Prostate gland (tissue), 2 donors: Measurements from ENCODE around the gene OPTC. TPM values are rescaled to one million over a fixed set of nuclear protein-coding genes. Genes with fewer than 3 reads are reported as not detected.

Source experiments
- DNase-seq: peaks from one replicate; pipeline ENCODE4 v3.0.0-alpha.2; 2019; ENCODE audit warnings: low spot score
- H3K27ac ChIP-seq, 2 donors: fragments of 200-600 bp; sonication (generic); 2 replicates each; pipeline ENCODE4 v1.5.1; 2017 to 2019
- H3K27me3 ChIP-seq: fragments of 200-600 bp; sonication (generic); replicated peaks from 2 replicates; pipeline ENCODE4 v1.5.1; 2019; ENCODE audit not compliant: insufficient read depth
- H3K36me3 ChIP-seq, 2 donors: fragments of 200-600 bp; sonication (generic); 1 replicate in 1 of 2; 2 replicates in 1 of 2; pipeline versions ENCODE4 v1.5.1 to v1.8.1; 2017 to 2019
- H3K4me1 ChIP-seq: fragments of 200-600 bp; sonication (generic); replicated peaks from 2 replicates; pipeline ENCODE4 v1.5.1; 2019
- H3K4me3 ChIP-seq, 2 donors: fragments of 200-600 bp; sonication (generic); 2 replicates each; pipeline ENCODE4 v1.5.1; 2017 to 2019
- H3K9me3 ChIP-seq: fragments of 200-600 bp; sonication (generic); 2 replicates; pipeline ENCODE4 v1.5.1; 2017
- CTCF ChIP-seq, 4 experiments: fragments of 200-600 bp in 2 of 4; fragments of 450-650 bp in 2 of 4; sonication (generic) in 2 of 4; IDR thresholded peaks; 1 replicate in 3 of 4; 2 replicates in 1 of 4; pipeline ENCODE4 v1.5.1; 2016 to 2019; ENCODE audit warnings: antibody characterized with exemption in 4 of 4, mild to moderate bottlenecking in 2 of 4, moderate library complexity in 2 of 4
- POLR2A ChIP-seq: fragments of 450-650 bp; IDR thresholded peaks from one replicate; pipeline ENCODE4 v1.6.1; 2016; ENCODE audit warnings: antibody characterized with exemption, mild to moderate bottlenecking
- POLR2AphosphoS5 ChIP-seq: sonication (generic); formaldehyde crosslinking; IDR thresholded peaks from one replicate; pipeline ENCODE4 v1.6.1; 2017; ENCODE audit warnings: antibody characterized with exemption
- WGBS: methylation state at CpG from one replicate; pipeline ENCODE4 v1.1.5; 2018; 5-methylcytosine and 5-hydroxymethylcytosine counted together
- intact Hi-C: fragments of 100-400 bp; cut with DNase I; formaldehyde crosslinking; loops from one replicate; pipeline ENCODE4 v1.14.2; 2022
- total RNA-seq, 2 donors: library from RNA; depleted of rRNA; stranded (reverse); fragments of >200 nt; gene quantifications; one replicate each; pipeline ENCODE4 v1.1.0, GENCODE V29; 2016

The OPTC gene
- total RNA-seq, 2 donors from 2014 or later, result not detected

GRCh38 chr1:203539831-203540546, 46.0 kb downstream of the OPTC start:
- H3K27ac ChIP-seq, result no peak overlapping the region
- intact Hi-C loops, result no loop called here

DNA sequence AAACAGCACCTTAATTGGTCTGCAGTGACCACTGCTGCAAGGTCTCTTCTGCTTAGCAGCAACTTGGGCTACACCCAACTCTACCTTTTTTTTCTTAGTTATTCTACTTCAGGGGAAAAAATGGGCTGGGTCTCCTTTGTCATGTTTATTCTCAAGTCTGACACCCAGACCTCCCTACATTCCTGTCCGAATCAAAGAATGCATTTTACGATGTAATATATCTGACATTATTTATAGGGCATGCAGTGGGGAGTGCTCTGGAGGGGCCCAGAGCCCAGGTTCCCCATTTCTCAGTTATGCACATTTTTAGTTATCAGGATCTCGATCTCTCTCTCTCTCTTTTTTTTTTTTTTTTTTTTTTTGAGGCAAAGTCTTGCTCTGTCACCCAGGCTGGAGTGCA, 50.5 kb downstream of the OPTC start:
- no peaks in the 10 kb centered on the region for H3K4me1 ChIP-seq
- no peaks in the 10 kb centered on the region for H3K27me3 ChIP-seq
- H3K9me3 ChIP-seq, result no peaks in the 10 kb centered on the region
- H3K36me3 ChIP-seq, result no peaks in the 10 kb centered on the region
- H3K27ac ChIP-seq, result no peak overlapping the region
- intact Hi-C loops, result no loop called here
- no peak for DNase-seq
- H3K4me3 ChIP-seq, result no peak overlapping the region
- TF ChIP-seq POLR2AphosphoS5 (no peak), POLR2A (no peak), CTCF (IDR thresholded peaks at IDR 0.05) (no peak)
- 6% methylated on average over 3 of the region's 3 CpGs for WGBS

More at GRCh38 chr1:203539831-203540546, 46.0 kb downstream of the OPTC start:
- no peaks in the 10 kb centered on the region for H3K9me3 ChIP-seq
- no peaks in the 10 kb centered on the region for H3K27me3 ChIP-seq
- H3K36me3 ChIP-seq, result no peaks in the 10 kb centered on the region
- TF ChIP-seq POLR2A, result no peak
- no peak for TF ChIP-seq POLR2AphosphoS5
- TF ChIP-seq CTCF (IDR thresholded peaks at IDR 0.05), result no peak
- H3K4me3 ChIP-seq, result no peak overlapping the region
- WGBS, result 95% methylated on average over 5 of the region's 5 CpGs
- H3K4me1 ChIP-seq, result no peaks in the 10 kb centered on the region
- no peak for DNase-seq

DNA sequence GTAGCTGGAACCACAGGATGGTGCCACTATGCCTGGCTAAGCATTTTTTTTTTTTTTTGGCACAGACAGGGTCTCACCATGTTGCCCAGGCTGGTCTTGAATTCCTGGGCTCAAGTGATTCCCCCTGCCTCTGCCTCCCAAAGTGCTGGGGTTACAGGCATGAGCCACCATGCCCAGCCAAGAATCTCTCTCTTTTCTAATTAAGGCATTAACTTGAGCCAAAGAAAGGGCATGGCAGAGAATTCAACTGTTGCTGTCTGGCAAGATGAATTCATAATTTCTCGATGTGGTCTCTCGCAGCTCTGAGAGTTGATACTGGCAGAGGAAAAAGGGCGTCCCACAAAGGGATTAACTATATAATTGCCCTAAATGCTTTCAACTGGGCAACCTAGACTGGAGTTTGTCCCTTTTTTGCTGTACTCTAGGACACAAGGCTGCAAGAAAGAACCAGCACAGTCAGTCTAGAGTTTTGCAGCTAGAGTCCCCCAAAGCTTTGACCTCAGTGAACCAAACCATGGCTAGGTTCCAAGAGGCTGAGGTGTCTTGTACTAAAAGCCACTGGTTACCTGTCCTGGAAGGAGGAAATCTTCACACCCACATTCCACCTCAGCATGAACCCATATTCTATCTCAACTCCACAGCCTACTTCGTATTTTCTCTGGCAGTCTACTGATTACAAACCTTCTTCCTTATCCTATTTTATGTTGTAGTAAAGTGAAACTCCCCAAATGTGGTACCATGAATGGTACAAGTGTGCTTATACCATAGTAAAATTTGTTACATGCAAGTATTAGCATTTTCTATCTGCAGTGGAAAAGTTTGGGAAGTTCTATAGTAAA, 51.2 kb downstream of the OPTC start:
- Histone ChIP-seq H3K27ac (no peak overlapping the region), H3K4me1 (no peaks in the 10 kb centered on the region), H3K27me3 (no peaks in the 10 kb centered on the region), H3K36me3 (no peaks in the 10 kb centered on the region), H3K9me3 (no peaks in the 10 kb centered on the region), H3K4me3 (no peak overlapping the region)
- WGBS, result 31% methylated on average over 4 of the region's 4 CpGs
- intact Hi-C loops, result no loop called here
- TF ChIP-seq CTCF (IDR thresholded peaks at IDR 0.05) (no peak), POLR2AphosphoS5 (no peak), POLR2A (no peak)
- DNase-seq, result no peak

DNA sequence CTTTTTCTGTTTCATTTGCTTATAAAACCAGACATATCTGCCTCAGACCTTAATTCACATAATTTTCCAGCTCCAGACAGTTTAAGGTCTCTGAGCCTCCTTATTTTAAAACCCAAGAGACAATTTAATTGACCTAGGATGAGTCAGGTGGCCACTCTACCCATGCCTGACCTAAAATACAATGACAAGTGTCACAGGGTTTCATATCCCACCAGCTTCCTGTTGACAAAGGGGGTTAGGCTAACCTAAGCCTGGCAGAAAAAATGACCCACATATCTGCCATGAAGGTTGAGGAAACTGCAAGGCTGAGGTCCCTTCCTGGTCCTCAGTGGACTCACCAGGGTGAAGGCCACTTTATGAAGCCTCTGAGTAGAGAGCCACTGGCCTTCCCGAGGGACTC, 52.3 kb downstream of the OPTC start:
- H3K36me3 ChIP-seq, result no peaks in the 10 kb centered on the region
- no peaks in the 10 kb centered on the region for H3K4me1 ChIP-seq
- H3K4me3 ChIP-seq, result no peak overlapping the region
- H3K9me3 ChIP-seq, result no peaks in the 10 kb centered on the region
- H3K27me3 ChIP-seq, result no peaks in the 10 kb centered on the region
- no peak overlapping the region for H3K27ac ChIP-seq
- TF ChIP-seq POLR2A, result no peak
- no peak for TF ChIP-seq CTCF (IDR thresholded peaks at IDR 0.05)
- TF ChIP-seq POLR2AphosphoS5, result no peak
- 95% methylated on average over 1 of the region's 1 CpG for WGBS
- intact Hi-C loops, result no loop called here
- DNase-seq, result no peak

GRCh38 chr1:203547147-203547546, 53.2 kb downstream of the OPTC start:
- 93% methylated on average over 4 of the region's 4 CpGs for WGBS
- no peak for DNase-seq
- Histone ChIP-seq H3K36me3 (no peaks in the 10 kb centered on the region), H3K4me1 (no peaks in the 10 kb centered on the region), H3K27me3 (no peaks in the 10 kb centered on the region), H3K27ac (no peak overlapping the region), H3K9me3 (no peaks in the 10 kb centered on the region), H3K4me3 (no peak overlapping the region)
- TF ChIP-seq POLR2A (no peak), POLR2AphosphoS5 (no peak), CTCF (IDR thresholded peaks at IDR 0.05) (no peak)
- intact Hi-C loops, result no loop called here
